GM12865 (cell line): ENCODE data around the gene TM9SF4.

ENCODE experiments used
- DNase-seq: peaks from one replicate; pipeline ENCODE4 v3.0.0; 2010; ENCODE audit warnings: low read depth
- H3K4me3 ChIP-seq: 2 replicates; pipeline ENCODE4 v1.5.1; 2011; ENCODE audit warnings: mild to moderate bottlenecking, low read depth, low read length, control low read depth
- TF ChIP-seq, protein P1 (sequence below): IDR thresholded peaks from 2 replicates; pipeline ENCODE4 v1.5.1; 2011; ENCODE audit warnings: low read length, control low read depth, low read depth, inconsistent platforms; ENCODE audit not compliant: insufficient read depth; ENCODE audit errors: missing control alignments

TM9SF4 gene

DNA sequence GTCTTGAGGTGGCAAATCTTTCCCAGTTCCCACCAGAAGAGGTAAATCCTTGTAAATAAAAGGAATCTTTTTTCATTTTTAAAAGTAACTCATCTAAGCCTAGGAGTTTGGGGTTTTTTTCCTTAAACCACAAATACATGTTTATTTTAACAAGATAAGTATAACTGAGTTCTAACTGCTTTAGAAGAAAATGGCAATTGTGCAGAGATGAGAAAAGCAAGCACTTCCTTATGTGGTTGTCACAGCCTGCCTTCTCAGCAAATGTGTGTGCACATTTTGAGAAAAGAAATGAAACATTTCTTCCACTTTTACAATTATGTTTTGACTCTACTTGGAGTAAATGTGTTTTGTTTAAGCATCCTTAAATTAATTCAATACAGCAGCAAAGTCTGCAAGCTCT, 39.8 kb upstream of the TM9SF4 start:
- TF ChIP-seq, protein P1, sequence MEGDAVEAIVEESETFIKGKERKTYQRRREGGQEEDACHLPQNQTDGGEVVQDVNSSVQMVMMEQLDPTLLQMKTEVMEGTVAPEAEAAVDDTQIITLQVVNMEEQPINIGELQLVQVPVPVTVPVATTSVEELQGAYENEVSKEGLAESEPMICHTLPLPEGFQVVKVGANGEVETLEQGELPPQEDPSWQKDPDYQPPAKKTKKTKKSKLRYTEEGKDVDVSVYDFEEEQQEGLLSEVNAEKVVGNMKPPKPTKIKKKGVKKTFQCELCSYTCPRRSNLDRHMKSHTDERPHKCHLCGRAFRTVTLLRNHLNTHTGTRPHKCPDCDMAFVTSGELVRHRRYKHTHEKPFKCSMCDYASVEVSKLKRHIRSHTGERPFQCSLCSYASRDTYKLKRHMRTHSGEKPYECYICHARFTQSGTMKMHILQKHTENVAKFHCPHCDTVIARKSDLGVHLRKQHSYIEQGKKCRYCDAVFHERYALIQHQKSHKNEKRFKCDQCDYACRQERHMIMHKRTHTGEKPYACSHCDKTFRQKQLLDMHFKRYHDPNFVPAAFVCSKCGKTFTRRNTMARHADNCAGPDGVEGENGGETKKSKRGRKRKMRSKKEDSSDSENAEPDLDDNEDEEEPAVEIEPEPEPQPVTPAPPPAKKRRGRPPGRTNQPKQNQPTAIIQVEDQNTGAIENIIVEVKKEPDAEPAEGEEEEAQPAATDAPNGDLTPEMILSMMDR, result no peak
- H3K4me3 ChIP-seq, result no peak overlapping the region
- no peak for DNase-seq

DNA sequence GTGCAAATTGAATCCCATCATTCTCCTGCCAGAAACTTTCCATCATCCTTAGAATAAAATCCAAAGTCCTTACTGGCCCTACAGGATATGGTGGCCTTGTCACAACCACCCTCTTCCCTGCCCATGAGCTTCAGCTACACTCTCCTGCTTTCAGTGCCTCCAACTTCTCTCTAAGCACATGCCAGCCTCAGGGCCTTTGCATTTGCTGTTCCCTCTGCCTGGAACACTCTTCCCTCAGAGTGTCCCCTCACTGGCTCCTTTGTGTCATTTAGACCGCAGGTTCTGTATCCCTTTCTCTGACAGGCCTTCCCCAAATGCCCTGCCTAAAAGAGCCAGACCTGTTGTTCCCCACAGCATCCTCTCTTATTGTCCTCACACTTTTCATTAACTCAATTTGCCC, 39.2 kb upstream of the TM9SF4 start:
- H3K4me3 ChIP-seq, result no peak overlapping the region
- DNase-seq, result no peak
- TF ChIP-seq, protein P1, result no peak

GRCh38 chr20:32070690-32071213, 38.8 kb upstream of the TM9SF4 start:
- no peak for DNase-seq
- no peak overlapping the region for H3K4me3 ChIP-seq
- TF ChIP-seq, protein P1, result no peak

- no peak overlapping the region for H3K4me3 ChIP-seq
- TF ChIP-seq, protein P1, result no peak
- DNase-seq, result no peak
Observed at GRCh38 chr20:32071395-32072167, 37.9 kb upstream of the TM9SF4 start.

- H3K4me3 ChIP-seq, result no peak overlapping the region
- TF ChIP-seq, protein P1, result no peak
- no peak for DNase-seq
Observed at GRCh38 chr20:32072168-32072750, 37.3 kb upstream of the TM9SF4 start.

DNA sequence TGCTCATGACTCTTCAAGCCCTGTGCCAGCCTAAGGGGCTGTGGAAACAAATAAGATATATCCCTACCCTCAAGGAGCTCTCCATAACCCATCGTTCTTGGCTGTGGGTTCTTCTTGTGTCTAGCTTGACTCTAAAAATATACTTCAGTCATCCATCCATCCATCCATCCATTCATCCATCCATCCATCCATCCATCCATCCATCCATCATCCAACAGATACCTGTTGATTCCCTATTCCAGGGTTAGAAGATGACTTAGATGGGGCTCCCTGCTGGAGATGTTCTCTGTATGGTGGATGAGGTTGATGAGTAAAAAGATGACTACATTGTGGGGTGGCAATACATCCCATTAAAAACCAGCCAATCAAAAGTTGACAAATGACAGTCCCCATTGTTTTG, 34.0 kb upstream of the TM9SF4 start:
- no peak overlapping the region for H3K4me3 ChIP-seq
- TF ChIP-seq, protein P1, result no peak

More for the DNA sequence above, 34.0 kb upstream of the TM9SF4 start:
- DNase-seq, result no peak
